NCI-H1105 (cell line): ENCODE measurements around the gene ZG16B.

Source experiments
- DNase-seq: peaks from one replicate; lab custom pipeline; 2025; lab: John Stamatoyannopoulos, UW

ZG16B gene

DNA sequence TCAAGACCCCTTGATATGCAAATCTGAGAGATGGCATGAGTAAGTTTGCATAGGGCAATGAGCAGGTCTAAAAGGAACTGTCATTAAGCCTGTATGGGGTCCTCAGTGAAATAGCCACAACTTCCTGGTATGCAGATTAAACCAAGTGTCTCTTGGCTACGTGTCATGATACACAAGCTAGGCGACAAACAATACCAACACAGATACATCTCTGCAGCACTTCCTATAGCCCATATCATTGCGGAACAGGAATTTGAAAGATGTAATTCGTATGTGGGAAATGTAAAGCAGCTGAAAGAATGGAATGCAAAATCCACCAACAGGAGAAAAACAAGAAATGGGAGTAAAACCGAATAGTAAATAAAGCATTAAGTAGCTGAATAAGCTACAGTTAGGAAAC, 15.0 kb downstream of the ZG16B start:
- DNase-seq: no peak

DNA sequence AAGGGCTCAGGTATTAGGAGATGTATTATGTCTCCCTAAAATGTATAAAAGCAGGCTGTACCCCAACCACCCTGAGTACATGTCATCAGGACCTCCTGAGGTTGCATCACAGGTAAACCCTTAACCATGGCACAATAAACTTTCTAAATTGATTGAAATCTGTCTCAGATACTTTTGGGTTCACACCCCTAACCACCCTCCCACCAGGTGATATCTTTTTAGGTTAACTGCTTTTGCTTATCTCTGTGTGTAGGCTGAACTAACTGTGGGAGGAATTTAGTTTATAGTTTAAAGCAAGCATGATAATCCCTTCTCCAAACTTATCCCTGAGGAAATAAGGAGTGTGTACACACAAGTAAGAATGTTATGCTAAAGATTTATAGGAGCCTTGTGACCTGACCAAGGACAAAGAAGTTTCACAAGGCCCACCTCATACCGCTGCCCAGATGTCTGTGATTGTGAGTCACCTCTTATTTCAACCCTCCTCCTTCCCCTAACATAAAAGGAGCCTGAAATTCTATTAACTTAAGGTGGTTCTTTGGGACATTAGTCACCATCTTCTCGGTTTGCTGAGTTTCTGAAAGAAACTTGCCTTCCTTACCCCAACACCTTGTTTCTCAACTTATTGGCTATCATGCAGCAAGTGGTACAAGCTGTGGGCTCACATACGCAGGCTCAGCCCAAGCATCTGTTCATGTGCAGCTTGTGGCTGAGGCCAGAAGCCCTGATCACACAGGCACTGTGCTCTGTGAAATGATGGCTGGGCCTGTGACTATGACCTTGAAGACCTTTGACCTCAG, 16.6 kb downstream of the ZG16B start:
- no peak for DNase-seq

DNA sequence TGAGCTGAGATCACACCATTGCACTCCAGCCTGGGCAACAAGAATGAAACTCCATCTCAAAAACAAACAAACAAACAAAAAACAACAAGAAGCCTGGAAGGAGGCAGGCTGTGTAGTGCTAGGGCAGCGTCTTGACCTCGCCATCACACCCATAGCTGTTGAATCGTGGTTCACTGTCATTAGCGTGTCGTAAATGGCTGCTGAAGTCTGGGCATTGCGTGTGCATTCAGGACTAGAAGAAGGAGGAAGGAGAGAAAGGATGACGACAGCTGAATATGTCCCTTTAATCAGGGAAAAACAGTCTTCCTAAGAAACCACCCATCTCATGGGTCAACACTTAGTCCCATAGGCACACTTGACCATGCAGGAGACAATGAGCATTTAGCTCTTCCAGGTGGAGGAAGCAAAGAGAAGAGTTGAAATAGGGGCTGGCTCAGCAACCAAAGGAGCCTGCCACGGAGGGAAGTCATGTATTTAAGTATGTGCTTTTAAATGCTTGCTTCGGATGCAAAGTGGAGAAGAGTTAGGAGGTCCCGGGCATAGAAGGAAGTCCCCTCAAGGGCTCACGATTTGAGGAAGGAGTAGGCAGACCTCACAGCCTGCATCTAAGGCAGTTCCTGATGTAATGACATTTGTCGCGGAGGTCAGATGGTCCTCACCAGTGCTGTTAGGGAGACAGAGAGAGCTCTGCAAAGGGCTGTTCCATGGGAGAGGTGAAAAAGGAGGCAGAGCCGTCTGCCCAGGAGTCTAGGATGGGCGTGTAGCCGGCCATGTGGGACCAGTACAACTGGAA, 19.0 kb downstream of the ZG16B start:
- no peak for DNase-seq

DNA sequence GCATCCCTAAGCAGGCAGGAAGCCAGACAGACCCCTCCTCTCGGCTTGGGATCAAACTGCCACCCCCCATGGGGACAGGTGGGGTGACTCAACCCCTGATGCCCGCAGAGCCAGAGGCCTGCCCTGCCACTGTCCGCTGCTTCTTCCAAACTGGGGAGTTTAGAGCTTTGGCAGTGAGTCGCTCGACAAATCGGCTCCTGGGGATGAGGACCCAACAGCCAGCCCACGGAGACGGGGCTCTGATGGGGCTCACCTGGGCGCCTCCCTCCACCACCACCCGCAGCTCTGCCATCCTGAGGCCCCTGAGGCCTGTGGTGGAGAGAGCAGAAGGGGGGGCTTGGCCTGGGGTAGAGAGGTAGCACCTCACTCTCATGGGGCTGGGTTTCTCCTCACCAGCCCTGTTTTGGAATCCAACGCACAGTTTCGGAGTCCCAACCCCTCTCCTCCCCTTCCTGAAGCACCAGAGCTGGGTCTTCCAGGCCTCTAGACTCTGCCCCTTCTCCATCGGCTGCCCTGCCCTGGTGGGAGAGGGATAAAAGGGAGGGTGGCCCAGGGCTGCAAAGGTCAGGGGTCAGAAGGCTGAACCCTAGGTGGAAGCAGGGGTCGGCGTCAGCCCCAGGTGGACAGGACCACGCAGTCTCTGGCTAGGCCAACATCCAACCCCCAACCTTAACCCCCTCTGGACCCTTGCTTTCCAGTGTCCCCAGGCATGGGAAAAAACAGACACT, 22.1 kb downstream of the ZG16B start:
- no peak for DNase-seq

DNA sequence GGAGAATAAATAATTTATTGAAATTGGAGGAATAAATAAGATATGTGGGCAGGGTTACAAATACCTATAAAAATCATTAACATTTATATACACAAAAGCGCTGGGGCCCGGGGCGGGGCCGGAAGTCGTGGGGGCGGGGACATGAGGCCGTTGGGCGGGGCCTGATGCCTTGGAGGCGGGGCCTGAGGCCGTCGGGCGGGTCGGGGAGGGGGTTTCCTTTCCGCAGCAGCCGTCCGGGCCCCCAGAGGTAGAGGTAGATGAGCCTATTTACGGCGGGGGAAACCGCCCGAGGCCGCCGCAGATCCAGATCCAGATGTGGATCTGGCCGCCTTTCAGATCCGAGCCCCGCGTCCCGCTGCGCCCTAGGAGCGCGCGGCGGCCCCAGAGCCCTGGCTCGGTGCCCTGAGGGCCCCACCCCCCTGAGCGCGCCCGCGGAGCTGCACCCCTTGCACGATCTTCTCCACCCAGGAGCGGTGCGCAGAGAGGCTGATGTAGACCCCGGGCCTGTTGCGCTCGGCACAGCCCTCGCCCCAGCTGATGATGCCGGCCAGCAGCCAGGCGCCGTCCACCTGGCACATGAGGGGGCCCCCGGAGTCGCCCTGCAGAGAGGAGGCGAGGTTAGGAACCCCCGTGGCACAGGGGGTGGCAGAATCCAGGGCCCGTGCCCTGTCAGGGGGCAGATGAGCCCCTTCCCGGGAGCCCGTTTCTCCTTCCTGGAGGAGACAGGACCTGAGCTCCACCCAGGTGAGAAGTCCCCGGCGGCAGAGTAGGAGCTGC, 22.8 kb downstream of the ZG16B start:
- no peak for DNase-seq

DNA sequence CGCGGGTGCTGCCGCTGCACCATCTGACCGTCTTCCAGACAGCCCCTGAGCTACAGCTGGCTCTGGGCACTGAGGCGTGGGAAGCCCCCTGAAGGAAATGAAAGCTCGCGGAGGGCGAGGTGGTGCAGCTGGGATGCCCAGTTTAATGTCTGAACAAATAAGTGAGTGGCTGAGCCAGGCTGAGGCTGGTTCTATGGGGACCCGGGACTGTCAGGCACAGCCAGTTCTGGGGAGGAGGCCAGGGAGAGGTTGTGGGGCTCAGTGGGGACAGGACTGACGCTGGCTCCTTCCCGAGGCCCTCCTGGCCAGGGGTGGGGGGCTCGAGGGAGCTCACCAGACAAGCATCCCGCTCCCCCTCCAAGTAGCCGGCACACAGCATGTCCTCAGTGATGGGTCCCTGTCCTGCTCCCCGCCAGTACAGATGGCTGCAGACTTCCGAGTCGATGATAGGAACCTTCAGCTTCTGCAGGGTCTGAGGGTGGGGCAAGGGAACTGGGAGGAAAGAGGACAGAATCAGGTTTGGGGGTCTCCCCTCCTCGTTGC, 23.5 kb downstream of the ZG16B start:
- no peak for DNase-seq

DNA sequence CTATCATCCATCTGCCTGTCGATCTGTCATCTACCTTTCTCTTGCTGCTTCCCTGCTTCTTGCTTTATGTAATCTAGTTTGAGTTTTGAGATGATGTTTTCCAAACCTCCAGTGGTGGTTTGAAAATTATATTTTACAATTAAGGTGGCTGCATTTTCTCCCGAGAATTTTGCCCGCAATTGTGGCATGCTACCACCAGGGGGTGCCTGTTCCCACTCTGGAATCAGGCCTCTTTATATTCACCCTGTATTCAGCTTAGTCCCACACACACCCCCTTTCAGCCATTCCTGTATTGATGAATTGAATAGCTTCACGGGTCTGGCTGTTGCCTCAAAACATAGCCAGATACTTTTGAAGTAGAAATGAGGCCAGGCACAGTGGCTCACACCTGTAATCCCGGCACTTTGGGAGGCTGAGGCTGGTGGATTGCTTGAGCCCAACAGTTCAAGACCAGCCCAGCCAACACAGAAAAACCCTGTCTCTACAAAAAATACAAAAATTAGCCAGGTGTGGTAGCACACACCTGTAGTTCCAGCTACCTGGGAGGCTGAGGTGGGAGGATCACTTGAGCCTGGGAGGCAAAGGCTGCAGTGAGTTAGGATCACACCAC, 24.7 kb downstream of the ZG16B start:
- DNase-seq: no peak

DNA sequence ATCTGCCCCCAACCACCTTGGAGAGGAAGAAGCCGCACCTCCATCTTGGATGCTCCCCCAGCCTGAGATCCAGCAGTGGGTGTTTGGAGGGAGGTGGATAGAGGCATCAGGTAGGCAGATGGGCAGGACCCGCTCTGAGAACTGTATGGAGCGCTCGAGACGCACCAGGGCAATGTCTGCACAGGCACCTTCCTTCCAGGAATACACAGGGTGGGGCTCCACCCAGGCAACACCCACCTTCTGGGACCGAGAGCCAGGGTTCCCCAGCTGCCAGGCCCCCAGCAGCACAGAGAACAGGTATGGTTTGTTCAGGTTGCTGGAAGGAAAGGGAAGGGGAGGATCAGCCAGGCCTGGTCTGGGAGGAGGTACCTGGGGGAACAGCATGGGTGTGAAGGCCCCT, 25.4 kb downstream of the ZG16B start:
- no peak for DNase-seq

DNA sequence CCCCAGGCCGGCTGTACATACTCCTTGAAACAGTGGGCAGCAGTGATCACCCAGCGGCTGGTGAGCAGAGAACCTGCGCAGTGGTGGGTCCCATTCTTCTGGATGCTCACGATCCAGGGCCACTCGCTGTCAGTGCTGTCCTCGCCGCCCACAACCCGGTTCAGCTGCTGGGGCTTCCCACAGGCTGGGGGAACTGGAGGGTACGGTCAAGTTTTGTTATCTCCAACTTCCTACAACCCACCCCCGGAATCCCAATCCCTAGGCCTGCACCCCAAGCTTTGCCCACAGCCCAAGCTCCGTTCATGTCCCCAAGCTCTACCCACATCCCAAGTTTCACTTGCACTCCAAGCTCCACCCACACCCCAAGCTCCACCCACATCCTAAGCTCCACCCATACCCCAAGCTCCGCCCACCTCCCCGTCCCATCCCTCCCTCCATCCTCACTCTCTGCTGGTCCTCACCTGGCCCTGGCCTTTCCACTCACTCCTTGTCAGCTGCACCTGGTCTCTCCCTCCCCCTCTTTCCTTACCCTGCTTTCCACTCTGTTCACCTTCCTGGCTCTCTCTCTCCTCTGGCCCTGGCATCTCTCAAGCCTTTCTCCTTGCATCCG, 26.1 kb downstream of the ZG16B start:
- DNase-seq: no peak

DNA sequence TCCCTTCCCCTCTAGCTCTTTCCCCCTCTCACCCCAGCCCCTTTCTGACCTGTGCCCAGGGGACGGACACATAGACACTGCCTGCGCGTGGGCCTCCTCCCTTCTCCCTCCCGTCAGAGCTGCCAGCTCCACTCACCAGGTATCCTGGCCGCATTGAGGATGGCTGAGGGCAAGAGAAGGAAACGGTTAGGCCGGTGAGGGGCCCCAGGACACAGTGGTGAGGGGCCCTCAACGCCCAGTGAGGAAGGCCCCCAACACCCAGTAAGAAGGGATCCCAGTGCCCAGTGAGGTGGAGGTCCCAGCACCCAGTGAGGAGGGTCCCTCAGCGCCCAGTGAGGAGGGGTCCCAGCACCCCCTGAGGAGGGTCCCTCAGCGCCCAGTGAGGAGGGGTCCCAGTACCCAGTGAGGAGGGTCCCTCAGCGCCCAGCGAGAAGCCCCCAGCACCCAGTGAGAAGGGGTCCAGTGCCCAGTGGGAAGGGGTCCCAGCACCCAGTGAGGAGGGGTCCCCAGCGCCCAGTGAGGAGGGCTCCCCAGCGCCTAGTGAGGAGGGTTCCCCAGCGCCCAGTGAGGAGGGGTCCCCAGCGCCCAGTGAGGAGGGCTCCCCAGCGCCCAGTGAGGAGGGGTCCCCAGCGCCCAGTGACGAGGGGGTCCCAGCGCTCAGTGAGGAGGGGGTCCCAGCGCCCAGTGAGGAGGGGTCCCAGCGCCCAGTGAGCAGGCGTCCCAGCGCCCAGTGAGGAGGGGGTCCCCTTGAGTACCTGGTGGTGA, 26.8 kb downstream of the ZG16B start:
- no peak for DNase-seq

DNA sequence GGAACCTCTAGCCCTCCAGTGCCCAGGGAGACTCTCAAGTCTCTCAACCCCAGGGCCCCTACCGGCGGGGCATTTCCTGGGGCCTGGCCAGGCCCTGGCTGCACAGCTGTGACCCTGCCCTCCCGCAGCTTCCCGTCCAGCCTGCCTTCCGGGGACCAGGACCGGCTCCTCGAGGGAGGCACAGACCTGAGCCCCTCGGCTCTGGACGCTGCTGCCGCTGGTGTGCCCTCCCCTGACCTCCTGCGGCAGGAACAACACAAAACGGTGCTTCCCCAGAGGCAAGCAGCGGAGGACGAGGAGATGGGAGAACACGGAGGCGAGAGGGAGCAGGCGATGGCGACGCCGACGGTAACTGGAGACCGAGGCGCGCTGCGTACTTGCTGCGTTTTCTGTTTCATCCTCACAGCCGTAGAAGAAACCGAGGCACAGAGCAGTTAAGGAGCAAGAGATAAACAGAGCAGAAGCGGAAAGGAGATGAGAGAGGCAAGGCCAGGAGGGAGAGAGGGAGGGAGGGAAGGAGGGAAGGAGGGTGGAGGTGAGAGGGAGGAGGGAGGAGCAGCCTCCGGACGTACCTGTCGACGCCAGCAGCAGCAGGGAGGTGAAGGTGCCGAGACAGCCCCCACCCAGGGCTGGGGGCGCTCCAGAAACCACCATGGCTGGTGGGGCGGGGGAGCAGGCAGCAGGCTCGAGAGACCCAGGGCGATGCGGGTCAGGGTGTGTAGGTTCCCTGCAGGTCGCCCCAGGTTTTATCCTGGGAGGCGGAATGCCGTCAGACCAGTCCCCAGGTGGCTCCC, 27.5 kb downstream of the ZG16B start, which contains the start of gene PRSS22:
TSS of gene PRSS22 (minus strand) at position 720 of the 794 bp plus-strand sequence. CDS start at position 654, 66 bp downstream.
- no peak for DNase-seq

DNA sequence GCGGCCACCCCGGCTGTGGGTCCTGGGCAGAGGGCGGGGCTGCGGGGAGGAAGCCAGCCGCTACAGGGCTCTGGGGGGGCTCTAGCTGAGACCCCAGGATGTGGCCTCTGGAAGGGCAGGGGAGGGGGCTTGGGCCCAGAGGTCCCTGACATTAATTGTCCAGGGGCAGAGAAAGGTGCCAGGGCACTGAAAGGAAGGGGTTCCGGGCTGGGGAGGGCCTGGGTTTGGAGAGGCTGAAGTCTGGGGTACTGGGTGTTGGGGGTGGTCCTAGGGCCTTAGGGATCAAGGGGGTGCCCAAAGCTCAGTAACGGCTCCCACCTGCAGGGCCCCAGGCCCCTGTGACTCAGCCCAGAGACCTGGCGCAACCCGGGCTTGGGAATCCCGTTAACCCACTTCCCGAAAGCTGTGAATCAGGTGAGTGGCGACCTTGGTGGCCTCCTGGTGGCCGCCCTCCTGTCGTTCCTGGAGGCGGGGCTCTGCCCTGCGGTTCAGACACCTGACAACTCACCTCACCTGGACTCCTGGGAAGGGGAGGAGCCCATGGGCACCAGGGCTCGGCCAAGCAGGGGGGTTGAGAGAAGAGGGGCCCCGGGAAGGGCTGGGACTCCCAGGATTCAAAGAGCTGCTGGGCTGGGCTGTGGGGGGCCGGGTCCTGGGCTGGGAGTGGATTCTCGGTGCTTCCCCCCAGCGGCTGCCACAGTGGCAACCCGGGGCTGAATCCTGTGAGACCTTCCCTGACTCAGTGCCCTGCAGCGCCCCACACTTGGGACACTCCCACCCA, 28.3 kb downstream of the ZG16B start:
- peak; percentile 4 for DNase-seq

DNA sequence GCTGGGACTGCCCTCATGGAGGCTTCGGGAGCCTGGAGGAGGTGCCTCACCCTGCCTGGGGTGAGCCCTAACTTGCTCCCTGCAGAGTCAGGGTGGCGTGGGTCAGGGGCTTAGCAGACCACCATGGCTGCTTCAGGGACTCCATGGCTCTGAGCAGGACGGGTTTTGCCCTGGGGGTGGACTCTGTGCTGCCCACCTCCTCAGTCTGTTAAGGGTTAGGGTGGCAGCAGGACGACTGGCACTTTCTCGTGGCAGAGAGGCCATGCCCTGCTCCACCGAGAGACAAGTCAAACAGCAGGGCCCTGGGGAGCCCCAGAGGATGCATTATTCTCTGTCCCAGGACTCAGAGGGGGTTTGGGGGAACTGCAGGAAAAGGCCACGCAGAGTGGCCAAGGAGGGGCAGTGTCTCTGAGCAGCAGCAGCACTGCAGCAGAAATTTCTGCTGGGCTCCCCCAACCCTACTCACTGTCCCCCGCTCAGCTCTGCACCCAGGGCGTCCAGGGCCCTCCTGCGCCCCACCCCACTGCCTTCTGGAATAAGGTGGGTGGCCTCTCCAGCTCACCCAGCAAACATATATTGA, 29.7 kb downstream of the ZG16B start:
- no peak for DNase-seq

DNA sequence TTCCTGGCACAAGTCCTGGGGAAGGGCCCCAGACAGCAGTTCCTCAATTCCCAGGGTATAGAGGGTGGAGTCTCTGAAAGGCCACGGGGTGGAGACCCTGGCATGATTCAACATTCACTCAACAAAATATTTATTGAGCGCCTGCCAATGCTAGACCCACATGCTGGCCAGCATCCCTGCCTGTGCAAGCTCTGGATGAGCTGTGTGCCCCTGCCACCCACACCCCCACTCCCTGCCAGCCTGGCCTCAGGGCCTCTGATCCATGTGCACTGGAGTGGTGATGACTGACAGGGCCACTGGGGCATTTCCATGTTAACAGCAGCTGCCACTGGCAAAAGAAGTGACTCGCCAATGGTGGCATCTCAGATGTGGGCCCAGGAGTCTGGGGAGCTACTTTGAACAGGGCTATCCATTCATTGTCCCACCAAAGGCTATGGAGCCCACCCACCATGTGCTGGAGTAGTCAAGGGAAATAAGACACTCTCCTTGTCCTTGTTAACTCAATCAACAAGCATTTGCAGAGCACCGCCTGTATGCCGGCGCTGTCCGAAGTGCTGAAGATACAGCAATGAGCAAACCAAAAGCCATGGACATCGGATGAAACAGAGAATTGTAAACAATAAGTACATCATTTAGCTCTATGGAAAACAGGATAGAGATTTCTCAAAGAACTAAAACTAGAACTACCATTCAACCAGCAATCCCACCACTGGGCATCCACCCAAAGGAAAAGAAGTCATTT, 30.9 kb downstream of the ZG16B start:
- DNase-seq: no peak

DNA sequence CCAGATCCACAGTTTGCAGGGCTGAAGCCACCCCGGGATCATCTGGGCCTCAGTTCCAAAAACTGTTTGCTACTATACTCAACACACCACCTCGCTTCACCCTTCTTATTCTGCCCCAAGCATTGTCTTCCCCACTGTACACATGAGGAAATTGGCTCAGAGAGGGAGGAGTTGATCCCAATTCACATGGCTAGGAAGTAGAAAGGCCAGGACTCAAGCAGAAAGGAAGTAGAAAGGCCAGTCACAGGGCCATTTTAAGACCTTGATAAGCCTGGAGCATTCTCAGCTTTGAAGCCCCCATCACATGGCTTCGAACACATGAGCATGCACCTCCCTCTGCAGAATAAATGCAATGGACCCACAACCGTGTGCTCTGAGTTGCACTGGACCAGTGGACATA, 35.5 kb downstream of the ZG16B start:
- no peak for DNase-seq

DNA sequence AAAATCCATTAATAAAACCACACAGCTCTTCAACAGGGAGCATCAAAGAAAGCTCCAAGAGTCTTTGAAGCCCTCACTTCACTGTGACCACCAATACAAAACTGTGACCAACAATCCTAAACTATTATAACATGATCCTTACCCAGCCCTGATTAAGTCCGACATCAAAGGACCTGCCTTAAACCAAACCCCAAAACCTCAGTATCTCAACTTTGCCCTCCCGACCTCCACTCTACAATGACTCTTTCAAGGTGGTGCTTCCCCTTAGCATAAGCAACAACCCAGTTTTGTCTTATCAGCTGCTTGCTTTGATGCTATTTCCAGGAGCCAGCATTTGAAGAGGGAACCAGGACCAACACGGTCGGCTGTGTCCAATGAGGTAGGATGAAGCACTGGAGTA, 36.3 kb downstream of the ZG16B start:
- no peak for DNase-seq

DNA sequence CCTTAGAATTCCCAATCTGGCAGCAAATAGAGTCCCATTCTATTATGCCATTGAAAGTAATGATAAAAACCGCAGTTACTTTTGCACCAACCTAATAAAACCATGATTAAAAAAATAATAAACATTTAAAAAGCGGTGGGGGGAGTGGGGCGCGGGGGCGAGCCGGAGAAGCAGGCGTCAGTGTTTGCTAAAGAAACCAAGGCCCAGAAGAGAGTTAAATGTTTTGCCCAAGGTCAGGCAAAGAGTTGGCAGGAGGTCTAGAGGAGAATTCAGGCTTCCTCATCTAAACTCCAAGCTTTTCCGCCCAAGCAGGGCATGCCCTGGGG, 37.5 kb downstream of the ZG16B start:
- no peak for DNase-seq
